Mammary epithelial cell (primary cell): ENCODE measurements around the gene AADACL4.

ENCODE experiments used
- CTCF ChIP-seq, 2 donors: IDR thresholded peaks in 1 of 2; conservative IDR thresholded peaks in 1 of 2; 2 replicates each; pipeline ENCODE4 v1.5.1; 2011 to 2012; ENCODE audit warnings: inconsistent platforms in 2 of 2, low read length in 2 of 2, mild to moderate bottlenecking in 2 of 2, control low read depth in 1 of 2, low read depth in 1 of 2; ENCODE audit not compliant: insufficient read depth in 1 of 2; ENCODE audit errors: extremely low read depth in 1 of 2
- EZH2 ChIP-seq: IDR thresholded peaks from 2 replicates; pipeline ENCODE4 v1.6.1; 2012; ENCODE audit warnings: low read length, inconsistent platforms, borderline replicate concordance

GRCh38 chr1:12677565-12677964, 33.7 kb downstream of the AADACL4 start:
- no peak for TF ChIP-seq CTCF (conservative IDR thresholded peaks at IDR 0.05 in 1 of 2, IDR thresholded peaks at IDR 0.05 in 1 of 2; ENCODE audit: extremely low read depth in 1 of 2, insufficient read depth in 1 of 2, low read depth in 1 of 2, low read length in 2 of 2)
- no peak for TF ChIP-seq EZH2
